ENCODE data around the gene SSX2IP. TPM values are rescaled to one million over a fixed set of nuclear protein-coding genes. Genes with fewer than 3 reads are reported as not detected.

Gene SSX2IP
- total and polyA plus RNA-seq, 2 experiments from 2014 or later: 12.3 to 20.5 TPM

DNA sequence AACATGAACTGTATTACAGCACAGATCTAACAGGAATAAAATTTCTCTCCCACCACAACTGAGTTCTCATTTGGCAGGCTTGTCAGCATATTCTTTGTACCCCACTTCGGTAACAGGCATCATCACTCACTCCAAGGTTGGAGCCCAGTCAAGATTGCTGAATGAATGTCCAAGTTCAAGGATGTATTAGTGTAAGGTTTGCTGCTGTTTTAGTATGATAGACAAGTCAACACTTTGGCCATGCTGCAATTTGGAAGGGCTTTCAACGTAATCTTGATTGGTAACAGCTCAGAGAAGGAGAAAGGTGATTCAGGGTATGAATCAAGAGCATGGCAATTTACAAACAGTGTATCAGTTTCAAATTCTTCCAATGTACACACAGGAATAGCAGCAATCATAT lies 6.8 kb downstream of the SSX2IP start:
- TF ChIP-seq, protein P1, sequence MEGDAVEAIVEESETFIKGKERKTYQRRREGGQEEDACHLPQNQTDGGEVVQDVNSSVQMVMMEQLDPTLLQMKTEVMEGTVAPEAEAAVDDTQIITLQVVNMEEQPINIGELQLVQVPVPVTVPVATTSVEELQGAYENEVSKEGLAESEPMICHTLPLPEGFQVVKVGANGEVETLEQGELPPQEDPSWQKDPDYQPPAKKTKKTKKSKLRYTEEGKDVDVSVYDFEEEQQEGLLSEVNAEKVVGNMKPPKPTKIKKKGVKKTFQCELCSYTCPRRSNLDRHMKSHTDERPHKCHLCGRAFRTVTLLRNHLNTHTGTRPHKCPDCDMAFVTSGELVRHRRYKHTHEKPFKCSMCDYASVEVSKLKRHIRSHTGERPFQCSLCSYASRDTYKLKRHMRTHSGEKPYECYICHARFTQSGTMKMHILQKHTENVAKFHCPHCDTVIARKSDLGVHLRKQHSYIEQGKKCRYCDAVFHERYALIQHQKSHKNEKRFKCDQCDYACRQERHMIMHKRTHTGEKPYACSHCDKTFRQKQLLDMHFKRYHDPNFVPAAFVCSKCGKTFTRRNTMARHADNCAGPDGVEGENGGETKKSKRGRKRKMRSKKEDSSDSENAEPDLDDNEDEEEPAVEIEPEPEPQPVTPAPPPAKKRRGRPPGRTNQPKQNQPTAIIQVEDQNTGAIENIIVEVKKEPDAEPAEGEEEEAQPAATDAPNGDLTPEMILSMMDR (IDR thresholded peaks at IDR 0.05; ENCODE audit: low read depth, low read length): no peak

DNA sequence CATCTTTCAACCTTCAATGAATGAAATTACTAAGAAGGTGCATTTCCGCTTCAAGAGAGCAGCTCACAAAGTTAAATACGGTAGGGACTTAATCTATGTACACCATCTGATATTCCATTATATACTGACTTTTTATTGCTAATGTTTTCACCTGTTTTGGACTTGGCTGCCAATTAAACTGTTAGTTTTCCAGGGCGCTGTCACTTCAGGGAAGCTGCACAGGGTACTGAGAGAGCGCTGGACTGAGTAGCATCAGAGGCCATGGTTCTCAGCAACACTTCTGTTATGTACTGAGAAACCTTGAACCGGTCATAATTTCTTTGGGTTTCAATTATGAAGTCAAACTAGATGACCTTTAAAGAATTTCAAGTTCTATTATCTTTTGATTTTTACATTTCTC lies 8.2 kb downstream of the SSX2IP start:
- H3K36me3 ChIP-seq: no peaks in the 10 kb centered on the region
- no peak overlapping the region for H3K27ac ChIP-seq
- H3K9me3 ChIP-seq (ENCODE audit: low read depth): no peaks in the 10 kb centered on the region
- no peak for DNase-seq (ENCODE audit: low read depth in 1 of 2, low spot score in 1 of 2)
- peaks cover 7% of the 10 kb centered on the region for H3K4me1 ChIP-seq (ENCODE audit: low read depth)
- TF ChIP-seq, protein P1 (IDR thresholded peaks at IDR 0.05; ENCODE audit: low read depth, low read length): no peak
- no peaks in the 10 kb centered on the region for H3K27me3 ChIP-seq
- no peak overlapping the region for H3K4me3 ChIP-seq

More for the DNA sequence above, 6.8 kb downstream of the SSX2IP start:
- Histone ChIP-seq H3K4me1 (ENCODE audit: low read depth) (peaks cover 12% of the 10 kb centered on the region), H3K27ac (no peak overlapping the region), H3K9me3 (ENCODE audit: low read depth) (no peaks in the 10 kb centered on the region), H3K36me3 (no peaks in the 10 kb centered on the region), H3K4me3 (no peak overlapping the region), H3K27me3 (no peaks in the 10 kb centered on the region)
- DNase-seq (ENCODE audit: low read depth in 1 of 2, low spot score in 1 of 2): no peak

DNA sequence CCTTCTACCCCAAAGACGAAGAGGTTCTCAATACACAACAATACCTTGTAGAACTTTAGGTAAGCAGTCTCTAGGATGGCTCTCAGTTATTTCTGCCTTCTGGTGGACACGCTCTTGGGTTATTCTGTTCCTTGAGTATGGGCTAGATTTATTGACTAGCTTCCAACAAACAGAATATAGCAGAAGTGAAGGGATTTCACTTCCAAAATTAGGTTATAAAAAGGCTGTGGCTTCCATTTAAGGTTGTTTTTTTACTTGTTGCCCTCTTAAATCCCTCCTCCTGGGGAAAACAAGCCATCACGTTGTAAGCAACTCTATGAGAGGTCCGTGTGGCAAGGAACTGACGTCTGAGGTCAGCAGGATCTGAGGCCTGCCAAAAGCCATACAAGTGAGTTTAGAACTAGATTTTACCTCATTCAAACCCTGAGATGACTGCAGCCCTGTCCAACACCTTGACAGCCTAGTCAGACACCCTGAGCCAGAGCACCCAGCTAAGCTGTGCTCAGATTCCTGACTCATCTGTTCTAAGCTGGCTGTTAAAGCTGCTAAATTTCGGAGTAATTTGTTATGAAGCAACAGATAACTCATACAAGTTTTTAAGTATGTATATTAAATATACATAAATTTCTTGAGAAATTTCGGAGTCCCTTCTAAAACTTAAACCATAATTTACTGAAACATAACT lies 12.7 kb downstream of the SSX2IP start:
- Histone ChIP-seq H3K36me3 (no peaks in the 10 kb centered on the region), H3K4me3 (no peak overlapping the region), H3K4me1 (ENCODE audit: low read depth) (no peaks in the 10 kb centered on the region), H3K27ac (no peak overlapping the region), H3K9me3 (ENCODE audit: low read depth) (no peaks in the 10 kb centered on the region), H3K27me3 (no peaks in the 10 kb centered on the region)
- DNase-seq (ENCODE audit: low read depth in 1 of 2, low spot score in 1 of 2): no peak
- TF ChIP-seq, protein P1 (IDR thresholded peaks at IDR 0.05; ENCODE audit: low read depth, low read length): no peak

DNA sequence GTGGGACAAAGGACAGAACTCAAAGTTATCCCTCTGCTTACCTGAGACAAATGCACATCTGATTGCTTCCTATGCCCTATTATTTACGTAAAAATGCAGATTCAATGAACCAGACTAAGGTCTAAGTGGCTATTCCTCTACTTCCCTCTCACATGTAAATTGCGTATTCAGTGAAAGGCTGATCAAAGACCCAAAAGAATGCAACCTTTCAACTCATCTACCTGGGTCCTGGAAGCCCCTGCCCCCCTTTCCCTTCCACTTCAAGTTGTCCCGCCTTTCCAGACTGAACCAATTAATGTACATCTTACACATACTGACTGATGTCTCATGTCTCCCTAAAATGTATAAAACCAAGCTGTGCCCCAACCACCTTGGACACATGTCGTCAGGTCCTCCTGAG lies 14.6 kb downstream of the SSX2IP start:
- TF ChIP-seq, protein P1 (IDR thresholded peaks at IDR 0.05; ENCODE audit: low read depth, low read length): no peak
- no peaks in the 10 kb centered on the region for H3K36me3 ChIP-seq
- H3K4me3 ChIP-seq: no peak overlapping the region
- no peaks in the 10 kb centered on the region for H3K27me3 ChIP-seq
- no peaks in the 10 kb centered on the region for H3K9me3 ChIP-seq (ENCODE audit: low read depth)
- DNase-seq (ENCODE audit: low read depth in 1 of 2, low spot score in 1 of 2): no peak
- H3K4me1 ChIP-seq (ENCODE audit: low read depth): no peaks in the 10 kb centered on the region
- H3K27ac ChIP-seq: no peak overlapping the region

DNA sequence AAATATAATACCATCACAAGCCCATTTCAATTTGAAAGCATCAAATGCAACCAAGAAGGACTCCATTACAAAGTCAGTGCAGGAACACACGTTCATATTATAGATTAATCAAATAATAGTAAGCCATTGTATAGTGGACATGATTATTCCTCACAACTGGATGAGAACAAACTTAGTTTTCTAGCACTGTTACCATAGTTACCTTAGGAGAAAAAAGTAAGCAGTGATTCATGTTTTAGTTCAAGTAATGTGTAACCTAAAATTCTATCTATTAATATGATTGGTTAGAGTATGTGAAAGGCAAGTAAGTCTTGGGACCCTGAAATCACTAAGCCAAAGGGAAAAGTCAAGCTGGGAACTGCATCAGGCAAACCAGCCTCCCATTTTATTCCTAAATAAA lies 15.2 kb downstream of the SSX2IP start:
- TF ChIP-seq, protein P1 (IDR thresholded peaks at IDR 0.05; ENCODE audit: low read depth, low read length): no peak
- H3K27me3 ChIP-seq: no peaks in the 10 kb centered on the region
- H3K36me3 ChIP-seq: no peaks in the 10 kb centered on the region
- no peaks in the 10 kb centered on the region for H3K4me1 ChIP-seq (ENCODE audit: low read depth)
- no peak overlapping the region for H3K27ac ChIP-seq
- no peak overlapping the region for H3K4me3 ChIP-seq
- no peaks in the 10 kb centered on the region for H3K9me3 ChIP-seq (ENCODE audit: low read depth)
- no peak for DNase-seq (ENCODE audit: low read depth in 1 of 2, low spot score in 1 of 2)
